PC-3 (cell line): ENCODE measurements around the gene PUS10.

Experiments used
- EZH2 ChIP-seq: fragments of 300-600 bp; sonication (generic); IDR thresholded peaks from one replicate; pipeline ENCODE4 v1.6.1; 2017; ENCODE audit warnings: antibody characterized with exemption, mild to moderate bottlenecking, low read length; ENCODE audit not compliant: unreplicated experiment
- EZH2phosphoT487 ChIP-seq: fragments of 300-600 bp; sonication (generic); IDR thresholded peaks from 2 replicates; pipeline ENCODE4 v1.6.1; 2018; ENCODE audit warnings: mild to moderate bottlenecking, antibody characterized with exemption, low read length, borderline replicate concordance
- TF ChIP-seq, protein P1 (sequence below): fragments of 300-600 bp; sonication (generic); conservative IDR thresholded peaks from 2 replicates; pipeline ENCODE4 v1.5.1; 2017; ENCODE audit warnings: antibody characterized with exemption, low read depth, mild to moderate bottlenecking, low read length

DNA sequence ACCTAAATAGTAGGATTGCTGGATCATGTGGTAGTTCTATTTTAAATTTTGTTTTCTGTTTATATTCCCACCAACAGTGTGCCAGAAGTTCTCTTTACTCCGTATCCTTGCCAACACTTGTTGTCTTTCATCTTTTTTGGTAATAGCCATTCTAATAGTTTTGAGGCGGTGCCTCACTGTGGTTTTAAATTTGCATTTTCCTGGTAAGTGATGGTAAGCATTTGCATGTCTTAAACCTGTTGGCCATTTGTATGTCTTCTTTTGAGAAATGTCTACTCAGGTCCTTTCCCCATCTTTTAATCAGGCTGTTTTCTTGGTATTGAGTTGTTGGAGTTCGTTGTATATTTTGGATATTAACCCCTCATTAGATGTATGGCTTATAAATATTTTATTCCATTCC, 85.1 kb downstream of the PUS10 start:
- TF ChIP-seq, protein P1, sequence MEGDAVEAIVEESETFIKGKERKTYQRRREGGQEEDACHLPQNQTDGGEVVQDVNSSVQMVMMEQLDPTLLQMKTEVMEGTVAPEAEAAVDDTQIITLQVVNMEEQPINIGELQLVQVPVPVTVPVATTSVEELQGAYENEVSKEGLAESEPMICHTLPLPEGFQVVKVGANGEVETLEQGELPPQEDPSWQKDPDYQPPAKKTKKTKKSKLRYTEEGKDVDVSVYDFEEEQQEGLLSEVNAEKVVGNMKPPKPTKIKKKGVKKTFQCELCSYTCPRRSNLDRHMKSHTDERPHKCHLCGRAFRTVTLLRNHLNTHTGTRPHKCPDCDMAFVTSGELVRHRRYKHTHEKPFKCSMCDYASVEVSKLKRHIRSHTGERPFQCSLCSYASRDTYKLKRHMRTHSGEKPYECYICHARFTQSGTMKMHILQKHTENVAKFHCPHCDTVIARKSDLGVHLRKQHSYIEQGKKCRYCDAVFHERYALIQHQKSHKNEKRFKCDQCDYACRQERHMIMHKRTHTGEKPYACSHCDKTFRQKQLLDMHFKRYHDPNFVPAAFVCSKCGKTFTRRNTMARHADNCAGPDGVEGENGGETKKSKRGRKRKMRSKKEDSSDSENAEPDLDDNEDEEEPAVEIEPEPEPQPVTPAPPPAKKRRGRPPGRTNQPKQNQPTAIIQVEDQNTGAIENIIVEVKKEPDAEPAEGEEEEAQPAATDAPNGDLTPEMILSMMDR, result no peak
- TF ChIP-seq EZH2 (no peak), EZH2phosphoT487 (no peak)
